NCI-H1436 treated with DMSO at 0.1 percent for 48 hours (cell line): Measurements from ENCODE around the gene SYTL5.
"Not testable (repeated sequence)": the region's sequence is repeated elsewhere in the genome, so short reads cannot be mapped to it uniquely, and the experiment has no call there.

Experiments
- DNase-seq: peaks from one replicate; lab custom pipeline; 2025; lab: John Stamatoyannopoulos, UW

Gene SYTL5

DNA sequence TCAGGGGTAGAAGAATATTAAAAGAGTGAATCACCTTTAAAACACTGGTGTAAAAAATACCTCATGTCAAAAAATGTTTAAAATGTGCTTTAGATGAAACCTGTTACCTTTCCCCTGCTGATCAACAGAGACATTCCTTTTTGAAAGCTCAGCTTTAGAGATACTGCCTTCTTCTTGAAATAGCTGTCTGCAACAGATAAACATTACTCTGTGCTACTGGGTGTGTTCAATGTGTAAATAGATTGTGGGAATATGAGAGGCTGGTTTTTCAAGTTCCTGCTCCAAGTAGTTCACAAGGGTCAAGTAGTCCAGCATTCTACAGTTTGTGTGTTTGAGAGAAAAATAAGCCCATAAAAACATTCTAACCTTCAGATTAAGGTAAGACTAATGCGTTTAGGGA, at the start of gene SYTL5:
Gene SYTL5 (plus strand): TSS at position 263 of the 400 bp plus-strand sequence. CDS start 27,337 bp downstream, outside the sequence.
- no peak for DNase-seq

DNA sequence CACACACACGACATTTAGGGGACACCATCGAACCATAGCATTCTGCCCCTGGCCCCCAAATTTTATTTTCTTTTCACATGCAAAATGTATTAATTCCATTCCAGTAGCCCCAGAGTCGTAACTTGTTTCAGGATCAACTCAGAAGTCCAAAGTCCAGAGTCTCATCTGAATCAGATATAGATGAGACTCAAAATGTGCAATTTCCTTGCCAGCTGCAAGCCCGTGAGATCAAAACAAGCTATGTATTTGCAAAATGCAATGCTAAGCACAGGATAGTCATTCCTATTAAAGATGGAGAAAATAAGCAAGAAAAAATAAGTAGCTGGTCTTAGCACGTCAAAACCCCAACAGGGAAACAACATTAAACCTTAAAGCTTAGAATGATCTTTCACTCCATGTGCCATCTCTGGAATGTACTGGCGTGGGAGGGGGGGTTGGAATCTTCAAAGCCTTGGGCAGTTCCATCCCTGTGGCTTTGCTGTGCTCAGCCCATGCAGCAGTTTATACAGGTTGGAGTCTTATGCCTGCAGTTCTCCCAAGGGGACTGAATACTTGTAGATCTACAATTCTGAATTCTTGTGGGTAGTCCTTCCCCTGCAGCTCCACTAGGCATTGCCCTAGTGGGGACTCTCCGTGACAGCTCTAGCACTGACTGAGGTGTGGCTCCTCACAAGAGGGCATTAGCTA, 47.7 kb upstream of the SYTL5 start:
- DNase-seq: no peak

DNA sequence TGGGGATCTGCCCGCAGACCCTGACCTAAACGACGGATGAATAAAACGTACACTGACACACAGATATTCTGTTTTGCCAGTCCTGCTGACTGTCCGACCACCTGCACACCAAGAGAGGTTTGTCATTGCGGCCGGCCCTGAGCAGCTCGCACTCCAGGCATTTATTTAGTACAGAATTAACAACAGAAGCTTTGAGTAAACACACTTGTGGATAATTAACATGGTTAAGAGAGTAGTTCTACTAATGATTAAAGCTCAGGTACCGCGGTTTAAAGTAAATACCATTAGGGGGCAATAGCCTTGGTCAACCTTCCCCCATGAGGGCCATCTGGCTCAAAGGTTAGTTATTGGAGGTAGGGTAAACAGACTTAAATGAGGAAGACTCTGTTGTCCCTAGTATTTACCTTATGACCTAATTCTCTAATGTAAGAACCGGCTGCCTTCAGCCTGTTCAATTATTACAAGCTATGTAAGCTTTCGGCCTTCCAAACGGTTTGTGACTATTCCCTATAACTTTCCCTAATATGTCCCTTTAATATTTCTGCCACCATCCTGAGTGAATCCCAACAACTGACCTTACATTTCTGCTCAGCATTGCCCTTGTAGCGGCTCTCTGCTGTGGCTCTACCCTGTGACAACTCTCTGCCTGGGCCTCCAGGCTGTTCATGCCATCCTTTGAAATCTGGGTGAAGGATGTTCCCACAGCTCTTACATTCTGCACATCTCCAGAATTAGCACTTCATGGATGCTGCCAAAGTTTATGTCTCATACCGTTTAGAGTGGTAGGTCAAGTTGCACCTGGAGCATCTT, 46.9 kb upstream of the SYTL5 start:
- DNase-seq: no peak

DNA sequence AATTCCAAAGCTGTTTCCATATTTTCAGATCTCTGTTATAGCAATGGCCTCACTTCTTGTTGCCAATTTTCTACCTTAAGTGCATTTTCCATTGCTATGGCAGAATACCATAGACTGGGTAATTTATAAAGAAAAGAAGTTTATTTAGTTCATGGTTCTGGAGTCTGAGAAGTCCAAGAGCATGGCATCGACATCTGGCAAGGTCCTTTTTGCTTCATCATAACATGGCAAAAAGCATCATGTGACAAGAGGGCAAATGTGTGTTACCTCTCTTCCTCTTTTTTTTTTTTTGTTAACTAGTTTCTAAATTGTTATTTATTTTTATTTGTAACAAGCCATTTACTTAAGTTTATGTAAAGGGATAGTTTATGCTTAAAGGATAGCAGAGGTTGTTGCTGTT, 45.2 kb upstream of the SYTL5 start:
- no peak for DNase-seq

DNA sequence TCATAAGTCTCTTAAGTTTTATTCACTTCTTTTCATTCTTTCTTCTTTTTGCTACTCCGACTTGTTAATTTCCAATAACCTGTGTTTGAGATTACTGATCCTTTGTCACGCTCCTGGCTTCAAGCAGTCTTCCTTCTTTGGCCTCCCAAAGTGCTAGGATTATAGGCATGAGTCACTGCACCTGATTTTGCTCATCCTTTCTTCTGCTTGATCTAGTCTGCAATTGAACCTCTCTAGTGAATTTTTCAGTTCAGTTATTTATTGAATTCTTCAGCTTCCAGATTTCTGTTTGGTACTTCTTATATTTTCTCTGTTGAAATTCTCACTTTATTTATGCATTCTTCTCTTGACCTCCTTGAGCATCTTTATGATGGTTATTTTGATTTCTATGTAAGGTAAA, 38.6 kb upstream of the SYTL5 start:
- no peak for DNase-seq

DNA sequence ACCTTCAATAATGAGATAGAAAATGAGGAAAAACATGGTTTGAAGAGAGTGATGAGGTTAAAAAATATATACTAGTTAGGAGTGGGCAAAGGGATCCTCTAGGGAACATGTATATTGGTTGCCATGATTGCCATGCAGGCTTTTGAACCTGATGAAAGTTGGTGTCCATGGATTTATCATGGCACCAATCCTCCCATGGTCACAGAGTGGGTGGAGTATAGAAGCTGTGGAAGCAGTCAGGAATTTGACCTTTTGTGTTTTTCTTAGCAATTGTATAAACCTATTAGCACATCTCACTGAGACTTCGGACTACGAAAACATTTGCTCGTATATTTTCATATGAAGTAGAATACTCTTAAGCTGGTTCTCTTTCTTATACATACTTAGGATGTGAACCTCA, 30.9 kb upstream of the SYTL5 start:
- no peak for DNase-seq

DNA sequence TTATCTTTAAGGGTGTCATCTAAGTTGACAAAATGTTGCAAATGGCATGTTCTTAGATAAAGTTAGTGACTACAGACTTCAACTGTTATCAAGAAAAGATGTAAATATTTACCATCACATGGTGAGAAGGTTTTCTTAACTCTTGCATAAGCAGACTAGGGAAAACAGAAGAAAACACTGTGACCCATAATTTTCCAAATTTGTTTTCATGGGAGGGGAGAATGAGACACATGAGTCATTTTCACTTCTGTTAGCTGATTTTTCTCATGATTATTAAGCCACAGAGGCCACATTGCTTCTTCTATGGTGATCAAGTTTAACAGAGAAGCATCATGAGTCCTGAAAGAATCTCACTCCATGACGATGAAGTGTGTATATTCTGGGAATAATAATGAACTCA, 30.2 kb upstream of the SYTL5 start:
- no peak for DNase-seq

DNA sequence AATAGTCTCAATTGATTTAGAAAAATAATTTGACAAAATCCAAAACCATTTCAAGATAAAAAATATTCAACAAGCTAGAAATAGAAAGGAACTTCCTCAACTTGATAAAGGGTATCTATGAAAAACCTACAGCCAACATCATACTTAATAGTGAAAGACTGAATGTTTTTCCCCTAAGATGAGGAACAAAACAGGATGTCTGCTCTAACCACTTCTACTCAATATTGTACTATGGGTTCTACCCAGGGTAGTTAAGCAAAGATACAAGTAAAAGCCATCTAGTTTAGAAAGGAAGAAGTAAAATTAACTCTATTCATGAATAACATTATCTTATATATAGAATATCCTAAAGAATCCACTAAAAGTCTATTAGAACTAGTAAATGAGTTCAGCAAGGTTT, 21.5 kb upstream of the SYTL5 start:
- DNase-seq: no peak

DNA sequence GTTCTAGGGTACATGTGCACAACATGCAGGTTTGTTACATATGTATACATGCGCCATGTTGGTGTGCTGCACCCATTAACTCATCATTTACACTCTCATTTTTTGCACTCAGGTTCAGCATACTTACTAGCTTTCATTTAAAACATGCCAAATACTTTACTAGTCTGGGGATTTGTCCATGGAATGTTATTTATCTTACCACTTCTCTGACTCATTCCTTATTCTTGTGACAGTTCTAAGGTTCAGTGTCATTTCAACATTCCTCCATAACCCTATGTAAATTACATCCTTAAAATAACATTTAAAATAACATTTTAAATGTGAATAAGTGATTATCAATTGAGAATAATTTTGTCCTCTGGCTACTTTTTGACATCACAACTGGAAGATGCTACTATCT, 19.5 kb upstream of the SYTL5 start:
- no peak for DNase-seq

DNA sequence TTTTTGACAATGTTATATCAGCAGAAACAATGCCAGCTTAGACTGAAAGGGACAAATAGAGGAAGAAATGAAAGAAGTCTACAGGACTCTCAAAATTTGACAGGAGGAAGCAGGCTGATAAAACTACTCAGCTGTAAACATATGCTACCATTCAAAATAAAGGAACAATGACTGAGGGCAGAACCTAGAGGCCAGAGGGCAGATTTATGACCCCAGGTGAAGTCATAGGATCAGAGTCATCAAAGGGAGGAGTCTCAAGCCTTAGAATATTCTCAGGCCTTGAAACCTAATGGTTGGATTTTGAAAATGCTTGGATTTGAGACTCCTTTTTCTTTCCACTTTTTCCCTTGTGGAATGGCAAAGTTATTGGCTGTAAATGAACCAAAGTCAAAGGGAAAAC, 17.0 kb upstream of the SYTL5 start:
- DNase-seq: no peak

DNA sequence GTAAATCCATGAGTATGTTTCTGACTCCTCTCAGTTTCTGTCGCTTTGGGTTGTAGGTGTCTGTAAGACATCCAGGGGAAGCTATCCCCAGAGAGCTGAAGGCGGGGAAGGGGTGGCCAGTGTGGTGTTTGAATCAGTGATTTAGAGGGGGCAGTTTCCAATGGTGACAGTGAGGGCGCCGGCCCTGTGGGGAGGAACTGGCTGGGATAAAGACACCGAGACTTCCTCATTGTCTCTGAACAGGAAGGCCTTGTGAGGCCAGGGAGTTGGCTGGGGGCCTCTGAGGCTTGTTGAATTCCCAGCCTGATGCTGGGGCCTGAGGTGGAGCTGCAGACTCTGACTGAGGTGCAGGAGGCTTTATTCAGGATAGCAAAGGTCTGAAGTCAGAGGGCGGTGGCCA, 15.1 kb upstream of the SYTL5 start:
- DNase-seq: not testable (repeated sequence)

DNA sequence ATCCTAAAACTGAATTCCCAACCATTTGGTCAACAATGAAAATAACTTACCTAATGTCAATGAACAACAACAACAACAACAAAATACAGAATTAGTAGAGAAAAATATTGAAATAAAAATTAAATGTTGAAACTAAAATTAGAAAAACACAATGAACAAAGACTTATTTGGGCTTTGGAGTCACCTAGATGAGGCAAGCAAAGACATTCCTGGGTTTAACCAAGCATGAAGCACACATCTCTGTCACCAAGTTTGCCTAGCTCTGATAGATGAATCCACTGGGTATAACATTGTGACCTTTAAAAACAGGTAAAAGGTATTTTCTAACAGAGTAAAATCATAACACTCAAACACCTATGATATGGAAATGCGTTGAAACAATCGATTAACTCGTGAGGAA, 13.2 kb upstream of the SYTL5 start:
- DNase-seq: no peak

DNA sequence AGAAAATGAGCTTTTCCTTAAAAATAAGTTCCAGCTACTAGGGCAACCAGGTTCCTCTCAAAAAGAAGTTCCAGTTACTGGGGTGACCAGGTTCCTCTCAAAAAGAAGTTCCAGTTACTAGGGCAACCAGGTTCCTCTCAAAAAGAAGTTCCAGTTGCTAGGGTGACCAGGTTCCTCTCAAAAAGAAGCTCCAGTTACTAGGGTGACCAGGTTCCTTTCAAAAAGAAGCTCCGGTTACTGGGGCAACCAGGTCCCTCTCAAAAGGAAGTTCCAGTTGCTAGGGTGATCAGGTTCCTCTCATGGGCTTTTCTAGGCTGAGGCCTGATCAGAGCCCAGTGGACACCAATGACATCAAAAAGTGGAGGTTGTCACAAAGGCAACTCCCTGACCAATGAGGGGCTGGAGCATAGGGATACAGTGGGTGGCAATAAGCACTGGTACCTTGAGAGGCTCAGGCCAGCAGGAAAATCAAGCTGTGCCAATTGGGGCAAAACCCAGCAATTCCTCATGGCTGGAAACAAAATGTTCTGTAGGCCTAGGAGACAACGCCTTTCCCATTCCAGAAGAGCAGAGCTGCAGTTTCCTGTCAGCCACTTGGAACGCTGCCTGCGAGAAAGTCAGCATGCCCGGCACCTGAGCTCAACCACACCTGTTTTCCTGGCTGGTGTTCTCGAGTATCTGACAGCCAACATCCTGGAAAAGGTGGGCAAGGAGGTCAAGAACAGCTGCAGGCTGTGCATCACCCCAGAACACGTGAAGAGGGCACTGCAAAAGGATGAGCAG, 12.3 kb upstream of the SYTL5 start:
- no peak for DNase-seq

DNA sequence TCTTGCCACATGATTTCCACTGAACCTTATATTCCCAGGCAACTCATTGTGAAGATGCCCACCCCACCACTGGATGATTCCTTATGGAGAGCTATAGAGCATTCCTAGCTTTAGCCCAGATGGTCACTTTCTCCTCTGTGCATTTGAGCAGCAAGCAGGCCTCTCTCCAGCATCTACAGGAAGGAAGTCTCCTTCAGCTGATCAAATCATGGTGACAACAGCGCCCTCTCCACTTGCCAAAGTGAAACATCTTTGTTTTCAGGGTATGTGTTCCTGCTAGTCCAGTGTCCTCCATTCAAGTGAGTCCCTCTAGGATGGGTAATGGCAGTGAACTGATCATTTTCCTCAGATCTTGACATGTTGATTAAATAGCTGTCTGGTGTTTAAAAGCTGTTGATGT, 10.9 kb upstream of the SYTL5 start:
- DNase-seq: no peak

DNA sequence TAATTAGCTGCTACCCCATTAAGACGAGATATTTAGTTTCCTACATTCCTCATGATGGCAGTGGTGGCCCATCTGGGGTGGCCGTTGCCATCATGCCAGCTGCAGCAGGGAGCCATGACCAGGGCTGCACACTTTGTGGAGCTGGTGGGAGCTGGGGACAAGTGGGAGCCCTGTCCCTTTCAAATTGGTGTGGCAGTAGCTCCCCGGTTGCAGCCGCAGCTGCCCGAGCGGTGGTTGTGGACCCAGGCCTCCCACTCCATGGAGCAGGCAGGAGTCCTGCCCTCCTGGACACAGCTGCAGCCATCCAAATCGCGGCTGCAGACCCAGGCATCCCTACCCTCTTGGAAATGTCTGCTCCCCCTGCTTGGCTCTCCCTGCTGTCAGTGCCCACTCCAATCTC, 9.3 kb upstream of the SYTL5 start:
- no peak for DNase-seq

DNA sequence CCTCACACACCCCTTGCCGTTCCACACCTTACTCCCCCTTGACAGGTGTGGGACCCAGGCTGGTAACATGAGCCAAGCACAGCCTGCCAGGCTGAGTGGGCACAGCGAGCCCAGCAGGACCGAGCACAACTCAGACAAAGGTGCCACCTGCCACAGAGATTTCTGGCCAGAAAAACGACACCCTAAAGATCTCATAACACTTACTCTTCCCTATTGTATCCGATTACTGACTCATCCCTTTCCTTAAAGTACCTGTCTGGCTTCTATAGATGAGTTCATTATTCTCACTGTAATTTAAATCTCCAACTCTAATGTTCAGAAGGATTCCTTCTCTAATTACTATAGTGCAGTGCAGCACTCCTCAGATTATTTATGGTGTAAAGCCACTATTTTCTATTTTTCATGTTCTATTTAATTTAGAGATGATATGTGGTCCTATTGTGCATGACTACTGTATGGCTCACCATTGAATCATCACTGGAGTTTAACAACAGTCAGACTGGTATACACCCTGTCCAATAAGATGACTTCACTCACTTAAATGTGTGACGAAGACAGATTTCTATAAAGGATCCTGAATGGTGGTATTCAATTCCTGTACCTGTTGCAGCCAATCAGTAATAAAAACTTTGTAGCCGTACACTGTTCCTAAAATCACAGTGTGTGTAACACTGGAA, 7.6 kb upstream of the SYTL5 start:
- no peak for DNase-seq

DNA sequence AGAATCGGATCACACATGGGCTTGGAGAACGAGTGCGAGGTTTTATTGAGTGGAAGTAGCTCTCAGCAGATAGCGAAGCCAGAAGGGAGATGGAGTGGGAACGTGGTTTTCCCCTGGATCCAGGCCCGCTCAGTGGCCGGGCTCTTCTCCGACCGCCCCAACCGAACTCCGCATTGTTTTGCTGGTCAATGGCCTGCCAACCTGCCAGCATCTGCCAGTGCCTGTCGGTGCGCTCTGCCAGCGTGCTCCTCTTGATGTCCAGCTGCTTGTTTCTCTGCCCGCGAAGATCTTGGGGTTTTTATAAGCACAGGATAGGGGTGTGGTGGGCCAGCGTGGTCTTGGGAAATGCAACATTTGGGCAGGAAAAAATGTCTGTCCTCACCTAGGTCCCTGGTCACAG, 5.6 kb upstream of the SYTL5 start:
- no peak for DNase-seq

DNA sequence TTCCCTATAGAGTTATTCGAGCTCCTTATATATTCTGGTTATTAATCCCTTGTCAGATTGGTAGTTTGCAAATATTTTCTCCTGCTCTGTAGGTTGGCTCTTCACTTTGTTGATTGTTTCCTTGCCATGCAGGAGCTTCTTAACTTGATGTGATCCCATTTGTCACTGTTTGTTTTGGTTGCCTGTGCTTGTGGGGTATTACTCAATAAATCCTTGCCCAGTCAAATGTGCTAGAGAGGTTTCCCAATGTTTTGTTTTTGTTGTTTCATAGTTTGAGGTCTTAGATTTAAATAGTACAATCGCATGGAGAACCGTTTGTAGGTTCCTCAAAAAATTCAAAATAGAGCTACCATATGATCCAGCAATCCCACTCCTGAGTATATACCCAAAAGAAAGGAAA, 2.3 kb upstream of the SYTL5 start:
- DNase-seq: no peak

DNA sequence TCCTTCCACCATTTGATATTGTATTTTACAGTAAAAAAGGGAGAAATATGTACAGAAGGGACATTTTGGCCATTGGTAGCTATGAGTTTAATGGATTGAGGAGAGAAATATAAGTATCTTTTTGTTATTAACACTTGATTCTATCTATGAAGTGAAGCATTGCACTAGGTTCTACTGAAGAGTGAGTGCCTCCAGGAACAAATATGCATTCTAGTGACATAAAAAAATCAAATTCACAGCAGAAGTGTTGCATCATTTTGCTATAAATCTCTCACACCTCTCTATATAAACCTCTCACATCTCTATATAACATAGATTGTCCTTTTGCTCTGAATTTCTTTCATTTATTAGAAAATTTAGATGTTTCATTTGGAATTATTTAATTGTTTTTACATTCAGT, 425 bp downstream of the SYTL5 start:
- no peak for DNase-seq

DNA sequence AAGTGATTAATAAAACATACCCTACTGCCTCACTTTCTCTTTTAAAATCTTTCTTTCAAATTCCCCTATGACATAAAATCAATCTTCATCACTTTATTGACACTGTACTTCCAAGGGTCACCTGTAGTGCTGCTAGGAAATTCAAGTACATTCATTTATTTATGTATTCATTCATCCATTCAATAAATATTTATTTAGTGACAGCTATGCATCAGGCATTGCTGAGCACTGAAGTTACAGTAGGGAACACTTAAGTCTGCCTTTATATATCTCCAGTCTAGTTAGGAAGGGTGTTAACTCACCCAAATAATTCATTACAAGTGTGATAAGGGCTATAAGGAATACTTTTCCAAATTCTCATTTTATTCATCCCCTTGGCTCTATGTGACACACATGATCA, 2.3 kb downstream of the SYTL5 start:
- DNase-seq: no peak

DNA sequence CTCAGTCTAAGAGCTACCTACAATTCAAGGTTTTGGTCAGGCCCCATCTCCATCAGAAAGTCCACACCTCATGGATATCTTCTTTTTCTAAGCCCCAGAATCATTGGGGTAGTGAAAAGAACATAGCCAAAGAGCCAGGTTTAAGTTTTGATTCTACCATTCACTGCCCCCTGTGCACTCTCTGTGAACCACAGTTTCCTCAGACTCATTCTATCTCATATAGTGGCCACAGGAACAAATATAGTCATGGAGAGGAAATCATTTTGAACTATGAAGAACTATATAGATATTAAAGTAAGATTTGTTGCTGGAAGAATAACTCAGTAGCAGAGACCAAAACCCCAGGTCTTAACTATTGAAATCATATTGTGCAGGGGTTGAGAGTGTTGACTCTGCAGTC, 3.3 kb downstream of the SYTL5 start:
- DNase-seq: no peak

DNA sequence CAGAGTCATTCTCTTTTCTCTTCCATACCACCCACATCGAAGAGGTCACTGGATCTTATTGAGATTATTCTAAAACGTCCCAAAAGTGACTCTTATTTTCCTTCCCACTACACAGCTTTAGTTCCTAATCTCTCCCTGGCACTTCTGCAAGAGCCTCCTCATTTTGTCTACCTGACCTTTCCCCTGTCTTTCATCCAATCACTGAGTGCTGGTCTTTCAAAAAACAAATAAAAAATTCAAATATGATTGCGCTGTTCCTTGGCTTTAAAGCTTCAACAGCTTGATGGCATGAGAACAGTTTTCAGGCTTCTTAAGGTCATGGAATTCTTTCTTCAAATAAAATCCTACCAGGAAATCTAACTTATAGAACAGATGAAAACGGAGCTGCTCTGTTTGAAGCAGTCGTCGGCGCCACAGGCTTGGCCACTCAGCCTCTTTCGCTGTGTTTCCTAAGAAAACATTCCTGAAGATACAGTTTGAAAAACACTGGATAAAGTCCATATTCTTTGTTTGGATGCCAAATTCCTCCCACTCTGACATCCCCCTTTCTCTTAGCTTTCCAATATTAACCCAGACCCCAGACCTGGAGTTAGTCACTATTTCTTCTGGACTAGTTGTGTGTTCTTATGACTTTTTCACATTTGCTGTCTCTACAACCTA, 12.5 kb downstream of the SYTL5 start:
- DNase-seq: no peak
